ENCODE measurements around the gene GET4. TPM values are rescaled to one million over a fixed set of nuclear protein-coding genes. Genes with fewer than 3 reads are reported as not detected.

GET4 gene
- polyA plus RNA-seq, 1 of the 3 experiments (the other 2 are of a cell fraction): 63.1 TPM

- peak; percentile 68 for DNase-seq
- H3K9me2 ChIP-seq: no peaks in the 10 kb centered on the region
- peaks cover 11 to 29% of the 10 kb centered on the region in 2 experiments; a peak in 2 of 4 replicates for H3K4me1 ChIP-seq (ENCODE audit: control insufficient read depth in 1 of 2, insufficient read depth in 2 of 2, low read depth in 1 of 2, low read length in 1 of 2)
- WGBS (ENCODE audit: low lambda C conversion rate): 8% methylated on average over 47 of the region's 47 CpGs
- H3K27ac ChIP-seq (ENCODE audit: low read depth in 2 of 2, low read length in 1 of 2): peak overlapping the region; percentile 58 to 87; a peak in 3 of 4 replicates
- H3K4me3 ChIP-seq (ENCODE audit: low read depth in 2 of 2, low read length in 1 of 2): peak overlapping the region; percentile 57 to 89
- peaks cover 57% of the 10 kb centered on the region for H3K79me2 ChIP-seq (ENCODE audit: insufficient read depth)
- H3K27me3 ChIP-seq (ENCODE audit: insufficient read depth): no peaks in the 10 kb centered on the region
- ChIA-PET CTCF (interaction anchor here (2.3 kb wide), 1 partner anchor 91 kb away, joined by 7 read pairs; no protein-coding TSS in a partner anchor), POLR2A (interaction anchor here (0.6 to 1.4 kb wide), 5 partner anchors 23 to 726 kb away, joined by 3 to 4 read pairs (median 3); no protein-coding TSS in a partner anchor)
- no peak for TF ChIP-seq FOXJ3 (CRISPR knock-in tag; IDR thresholded peaks at IDR 0.05)
- H3K36me3 ChIP-seq (replicated peaks in 1 of 2; ENCODE audit: control insufficient read depth in 1 of 2, insufficient read depth in 2 of 2, low read length in 1 of 2): peaks cover 29 to 39% of the 10 kb centered on the region in 2 experiments
- no peak overlapping the region for H2AFZ ChIP-seq (ENCODE audit: low read depth)
- H3K4me2 ChIP-seq: peak overlapping the region; percentile 98
- H3K9ac ChIP-seq: peak overlapping the region; percentile 86
- peaks cover 47% of the 10 kb centered on the region for H4K20me1 ChIP-seq (ENCODE audit: insufficient read depth)
- peaks cover 31% of the 10 kb centered on the region for H3F3A ChIP-seq (replicated peaks; ENCODE audit: insufficient read depth)
- no peaks in the 10 kb centered on the region for H3K9me3 ChIP-seq
These were observed 1.2 kb downstream of the GET4 start for GRCh38 chr7:877312-878232.

- Histone ChIP-seq H3K27ac (ENCODE audit: low read depth in 2 of 2, low read length in 1 of 2) (no peak overlapping the region; a peak in 1 of 4 replicates), H3K9me2 (no peaks in the 10 kb centered on the region), H2AFZ (ENCODE audit: low read depth) (no peak overlapping the region), H3K4me1 (ENCODE audit: control insufficient read depth in 1 of 2, insufficient read depth in 2 of 2, low read depth in 1 of 2, low read length in 1 of 2) (peaks cover 11 to 19% of the 10 kb centered on the region in 2 experiments; a peak in 1 of 4 replicates), H3K4me3 (ENCODE audit: low read depth in 2 of 2, low read length in 1 of 2) (no peak overlapping the region), H3K79me2 (ENCODE audit: insufficient read depth) (peaks cover 72% of the 10 kb centered on the region), H3K9me3 (no peaks in the 10 kb centered on the region), H4K20me1 (ENCODE audit: insufficient read depth) (peaks cover 62% of the 10 kb centered on the region), H3K4me2 (peak overlapping the region; percentile 98; the same call in 1 of the 2 replicates), H3K27me3 (ENCODE audit: insufficient read depth) (no peaks in the 10 kb centered on the region), H3K36me3 (replicated peaks in 1 of 2; ENCODE audit: control insufficient read depth in 1 of 2, insufficient read depth in 2 of 2, low read length in 1 of 2) (peaks cover 21 to 26% of the 10 kb centered on the region in 2 experiments), H3K9ac (0 out of 2 replicates have a peak overlapping the region, but pooled peaks have one; percentile 86), H3F3A (replicated peaks; ENCODE audit: insufficient read depth) (peaks cover 19% of the 10 kb centered on the region)
- ChIA-PET CTCF (interaction anchor here (0.9 to 2.3 kb wide), 4 partner anchors 85 to 546 kb away, joined by 3 to 7 read pairs (median 4); no protein-coding TSS in a partner anchor), POLR2A (no interaction called here)
- WGBS (ENCODE audit: low lambda C conversion rate): 96% methylated on average over 15 of the region's 15 CpGs
- TF ChIP-seq REST (IDR thresholded peaks at IDR 0.05; ENCODE audit: low read depth, low read length): no peak
- no peak for TF ChIP-seq TEAD4 (IDR thresholded peaks at IDR 0.05; ENCODE audit: borderline replicate concordance, insufficient read depth)
- no peak for TF ChIP-seq EZH2phosphoT487 (IDR thresholded peaks at IDR 0.05; ENCODE audit: borderline replicate concordance, low read depth)
- TF ChIP-seq FOSL2 (IDR thresholded peaks at IDR 0.05; ENCODE audit: borderline replicate concordance, low read depth): no peak
- TF ChIP-seq GABPA (IDR thresholded peaks at IDR 0.05; ENCODE audit: low read depth): no peak
- TF ChIP-seq TAF1 (IDR thresholded peaks at IDR 0.05; ENCODE audit: borderline replicate concordance, low read depth, low read length): no peak
- TF ChIP-seq CTCF (IDR thresholded peaks at IDR 0.05): no peak
- no peak for TF ChIP-seq FOXJ3 (CRISPR knock-in tag; IDR thresholded peaks at IDR 0.05)
- DNase-seq: no peak
These were observed 2.7 kb downstream of the GET4 start for GRCh38 chr7:879093-879492.
